ENCODE data around the gene PQBP1.

DNA sequence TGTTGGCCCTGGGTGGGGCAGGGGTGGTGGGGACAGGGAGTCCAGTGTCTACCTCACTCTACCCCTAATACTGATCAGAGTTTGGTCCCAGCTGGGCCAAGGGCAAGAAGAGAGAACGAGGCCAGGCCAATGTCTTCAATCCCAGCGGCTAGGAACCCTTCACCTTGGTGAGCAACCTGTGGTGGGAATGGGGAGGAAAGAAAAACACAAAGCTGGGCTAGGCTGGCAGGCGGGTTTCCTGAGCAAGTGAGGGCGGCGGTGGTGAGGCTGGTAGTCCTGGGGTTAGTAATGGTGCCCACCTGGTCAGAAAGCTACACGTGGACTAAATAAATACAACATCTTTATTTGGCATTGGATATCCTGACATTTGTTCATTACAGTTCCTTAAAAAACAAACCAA, 5.6 kb downstream of the PQBP1 start:
- TF ChIP-seq ZNF10 (CRISPR knock-in tag; IDR thresholded peaks at IDR 0.05; ENCODE audit: borderline replicate concordance, low read depth) (no peak), ATF7 (IDR thresholded peaks at IDR 0.05) (no peak), ATF7 (CRISPR knock-in tag; IDR thresholded peaks at IDR 0.05) (no peak), HDAC2 (CRISPR knock-in tag; IDR thresholded peaks at IDR 0.05) (no peak), RXRA (CRISPR knock-in tag; IDR thresholded peaks at IDR 0.05) (no peak), MZF1 (CRISPR knock-in tag; IDR thresholded peaks at IDR 0.05; ENCODE audit: borderline replicate concordance) (no peak), MTA3 (CRISPR knock-in tag; IDR thresholded peaks at IDR 0.05) (no peak), ZNF101 (CRISPR knock-in tag; IDR thresholded peaks at IDR 0.05; ENCODE audit: borderline replicate concordance, low read depth) (no peak)
- TF ChIP-seq, protein P1, sequence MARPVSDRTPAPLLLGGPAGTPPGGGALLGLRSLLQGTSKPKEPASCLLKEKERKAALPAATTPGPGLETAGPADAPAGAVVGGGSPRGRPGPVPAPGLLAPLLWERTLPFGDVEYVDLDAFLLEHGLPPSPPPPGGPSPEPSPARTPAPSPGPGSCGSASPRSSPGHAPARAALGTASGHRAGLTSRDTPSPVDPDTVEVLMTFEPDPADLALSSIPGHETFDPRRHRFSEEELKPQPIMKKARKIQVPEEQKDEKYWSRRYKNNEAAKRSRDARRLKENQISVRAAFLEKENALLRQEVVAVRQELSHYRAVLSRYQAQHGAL (CRISPR knock-in tag; IDR thresholded peaks at IDR 0.05; ENCODE audit: not compliant biosample characterization) = no peak
- TF ChIP-seq, protein P2, sequence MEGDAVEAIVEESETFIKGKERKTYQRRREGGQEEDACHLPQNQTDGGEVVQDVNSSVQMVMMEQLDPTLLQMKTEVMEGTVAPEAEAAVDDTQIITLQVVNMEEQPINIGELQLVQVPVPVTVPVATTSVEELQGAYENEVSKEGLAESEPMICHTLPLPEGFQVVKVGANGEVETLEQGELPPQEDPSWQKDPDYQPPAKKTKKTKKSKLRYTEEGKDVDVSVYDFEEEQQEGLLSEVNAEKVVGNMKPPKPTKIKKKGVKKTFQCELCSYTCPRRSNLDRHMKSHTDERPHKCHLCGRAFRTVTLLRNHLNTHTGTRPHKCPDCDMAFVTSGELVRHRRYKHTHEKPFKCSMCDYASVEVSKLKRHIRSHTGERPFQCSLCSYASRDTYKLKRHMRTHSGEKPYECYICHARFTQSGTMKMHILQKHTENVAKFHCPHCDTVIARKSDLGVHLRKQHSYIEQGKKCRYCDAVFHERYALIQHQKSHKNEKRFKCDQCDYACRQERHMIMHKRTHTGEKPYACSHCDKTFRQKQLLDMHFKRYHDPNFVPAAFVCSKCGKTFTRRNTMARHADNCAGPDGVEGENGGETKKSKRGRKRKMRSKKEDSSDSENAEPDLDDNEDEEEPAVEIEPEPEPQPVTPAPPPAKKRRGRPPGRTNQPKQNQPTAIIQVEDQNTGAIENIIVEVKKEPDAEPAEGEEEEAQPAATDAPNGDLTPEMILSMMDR (CRISPR knock-in tag; IDR thresholded peaks at IDR 0.05) = no peak
